Activated gamma-delta T cell treated with anti-CD3 and anti-CD28 coated beads, Interleukin-2, amount 50 U/mL, for 16 hours (primary cell): ENCODE results near the gene ROR2.
A peak's percentile ranks its signal among the peaks of the same experiment; 100 is the strongest.
"Not testable (repeated sequence)": the region's sequence is repeated elsewhere in the genome, so short reads cannot be mapped to it uniquely, and the experiment has no call there.

Source experiments
- DNase-seq: peaks from one replicate; pipeline ENCODE4 v3.0.0-alpha.2; 2020; ENCODE audit warnings: low read depth

The ROR2 gene

GRCh38 chr9:91817106-91817492, 132.9 kb downstream of the ROR2 start:
- DNase-seq: no peak

- DNase-seq: no peak
Observed at GRCh38 chr9:91816356-91816755, 133.7 kb downstream of the ROR2 start.

GRCh38 chr9:91815896-91816295, 134.1 kb downstream of the ROR2 start:
- DNase-seq: no peak

GRCh38 chr9:91814753-91815152, 135.3 kb downstream of the ROR2 start:
- DNase-seq: no peak

- DNase-seq: no peak
Observed at GRCh38 chr9:91814201-91814600, 135.8 kb downstream of the ROR2 start.

- no peak for DNase-seq
Observed at GRCh38 chr9:91813176-91813795, 136.7 kb downstream of the ROR2 start.

- DNase-seq: no peak
Observed at GRCh38 chr9:91812191-91812590, 137.8 kb downstream of the ROR2 start.

GRCh38 chr9:91811024-91811909, 138.8 kb downstream of the ROR2 start:
- no peak for DNase-seq

GRCh38 chr9:91810286-91810905, 139.6 kb downstream of the ROR2 start:
- no peak for DNase-seq

- no peak for DNase-seq
Observed at GRCh38 chr9:91809581-91810285, 140.3 kb downstream of the ROR2 start.

- no peak for DNase-seq
Observed at GRCh38 chr9:91807643-91808246, 142.3 kb downstream of the ROR2 start.

GRCh38 chr9:91805031-91805430, 145.0 kb downstream of the ROR2 start:
- DNase-seq: no peak

- no peak for DNase-seq
Observed at GRCh38 chr9:91803970-91804752, 145.9 kb downstream of the ROR2 start.

GRCh38 chr9:91803151-91803940, 146.7 kb downstream of the ROR2 start:
- no peak for DNase-seq

- no peak for DNase-seq
Observed at GRCh38 chr9:91802391-91802790, 147.6 kb downstream of the ROR2 start.

- no peak for DNase-seq
Observed at GRCh38 chr9:91800473-91801030, 149.5 kb downstream of the ROR2 start.

- no peak for DNase-seq
Observed at GRCh38 chr9:91799113-91799744, 150.8 kb downstream of the ROR2 start.

GRCh38 chr9:91798273-91799112, 151.5 kb downstream of the ROR2 start:
- peak; percentile 28 for DNase-seq

- DNase-seq: not testable (repeated sequence)
Observed at GRCh38 chr9:91797517-91797916, 152.5 kb downstream of the ROR2 start.
